Uterus (tissue), 2 donors: ENCODE measurements around the gene CCDC57.

Experiments used
- CTCF ChIP-seq, 4 experiments: fragments of 200-600 bp in 2 of 4; fragments of 450-650 bp in 2 of 4; sonication (generic) in 2 of 4; IDR thresholded peaks; one replicate each; pipeline ENCODE4 v1.5.1; 2016 to 2019; ENCODE audit warnings: antibody characterized with exemption in 4 of 4, mild to moderate bottlenecking in 2 of 4, moderate library complexity in 1 of 4
- POLR2A ChIP-seq, 2 donors: fragments of 450-650 bp; IDR thresholded peaks; one replicate each; pipeline ENCODE4 v1.6.1; 2016; ENCODE audit warnings: antibody characterized with exemption in 2 of 2, mild to moderate bottlenecking in 1 of 2, moderate library complexity in 1 of 2

- TF ChIP-seq CTCF (IDR thresholded peaks at IDR 0.05) (no peak), POLR2A (IDR thresholded peaks at IDR 0.05) (no peak)
Observed at GRCh38 chr17:82090549-82091263, 121.9 kb downstream of the CCDC57 start.
